GM10266 (cell line): ENCODE measurements around the gene HTT-AS.

Experiments
- DNase-seq: peaks from one replicate; pipeline ENCODE4 v3.0.0; 2012; ENCODE audit errors: extremely low spot score
- CTCF ChIP-seq: IDR thresholded peaks from 2 replicates; pipeline ENCODE4 v1.5.1; 2012; ENCODE audit warnings: mild to moderate bottlenecking, low read depth; ENCODE audit not compliant: control insufficient read depth, insufficient read depth; ENCODE audit errors: missing control alignments

The HTT-AS gene

GRCh38 chr4:3085948-3086670 lies 11.8 kb upstream of the HTT-AS start:
- TF ChIP-seq CTCF, result no peak
- DNase-seq, result no peak

- no peak for TF ChIP-seq CTCF
- no peak for DNase-seq
Observed at GRCh38 chr4:3083732-3084131, 9.4 kb upstream of the HTT-AS start.

GRCh38 chr4:3082925-3083515 lies 8.7 kb upstream of the HTT-AS start:
- no peak for TF ChIP-seq CTCF
- DNase-seq, result no peak

- no peak for TF ChIP-seq CTCF
- DNase-seq, result peak; percentile 45
Observed at GRCh38 chr4:3079694-3080123, 5.4 kb upstream of the HTT-AS start.

- DNase-seq, result peak; percentile 58
- TF ChIP-seq CTCF, result no peak
Observed at GRCh38 chr4:3077796-3078195, 3.5 kb upstream of the HTT-AS start.

GRCh38 chr4:3075652-3075981 lies 1.3 kb upstream of the HTT-AS start:
- no peak for DNase-seq
- no peak for TF ChIP-seq CTCF

GRCh38 chr4:3074846-3075651 lies 711 bp upstream of the HTT-AS start:
- peak; percentile 67 for DNase-seq
- TF ChIP-seq CTCF, result no peak
